Sigmoid colon (tissue), 7 donors: ENCODE data around the gene AK1. TPM values are rescaled to one million over a fixed set of nuclear protein-coding genes. Genes with fewer than 3 reads are reported as not detected.
A peak's percentile ranks its signal among the peaks of the same experiment; 100 is the strongest.

Experiments used
- DNase-seq: peaks from one replicate; pipeline ENCODE4 v3.0.0-alpha.2; 2019
- H3K27ac ChIP-seq, 4 donors: fragments of 200-600 bp; sonication (generic); one replicate each; pipeline ENCODE4 v1.5.1; 2016 to 2019; ENCODE audit warnings: mild to moderate bottlenecking in 1 of 4
- H3K27me3 ChIP-seq, 3 donors: fragments of 200-600 bp; sonication (generic); one replicate each; pipeline ENCODE4 v1.5.1; 2019; ENCODE audit warnings: mild to moderate bottlenecking in 1 of 3
- H3K36me3 ChIP-seq, 4 donors: fragments of 200-600 bp; sonication (generic); one replicate each; pipeline ENCODE4 v1.5.1; 2016 to 2019
- H3K4me1 ChIP-seq, 4 donors: fragments of 200-600 bp; sonication (generic); one replicate each; pipeline ENCODE4 v1.5.1; 2017 to 2019
- H3K4me3 ChIP-seq, 4 donors: fragments of 200-600 bp; sonication (generic); one replicate each; pipeline ENCODE4 v1.5.1; 2017 to 2019; ENCODE audit warnings: mild to moderate bottlenecking in 2 of 4, moderate library complexity in 1 of 4
- H3K9me3 ChIP-seq, 4 donors: fragments of 200-600 bp in 3 of 4; sonication (generic) in 3 of 4; one replicate each; pipeline versions ENCODE4 v1.5.1 to v1.6.1; 2013 to 2019
- EP300 ChIP-seq, 4 donors: sonication (generic); formaldehyde crosslinking; IDR thresholded peaks; one replicate each; pipeline ENCODE4 v1.6.1; 2017; ENCODE audit warnings: antibody characterized with exemption in 4 of 4
- POLR2A ChIP-seq, 2 donors: fragments of 450-650 bp; IDR thresholded peaks; one replicate each; pipeline ENCODE4 v1.6.1; 2016; ENCODE audit warnings: antibody characterized with exemption in 2 of 2, mild to moderate bottlenecking in 2 of 2, moderate library complexity in 2 of 2
- POLR2AphosphoS5 ChIP-seq, 4 donors: sonication (generic); formaldehyde crosslinking; IDR thresholded peaks; one replicate each; pipeline ENCODE4 v1.6.1; 2017; ENCODE audit warnings: antibody characterized with exemption in 4 of 4
- WGBS, 2 donors: extraction: QIAGEN DNeasy Blood & Tissue Kit; methylation state at CpG; one replicate each; pipeline ENCODE4 v1.1.7; 2013; 5-methylcytosine and 5-hydroxymethylcytosine counted together
- intact Hi-C: fragments of 100-400 bp; cut with DNase I; formaldehyde crosslinking; loops from one replicate; pipeline ENCODE4 v1.15.1; 2023
- polyA plus RNA-seq, 3 donors: library from polyadenylated mRNA; stranded (reverse); fragments of 200-250 nt; gene quantifications; one replicate each; pipeline ENCODE4 v1.2.3, GENCODE V29; 2013
- total RNA-seq, 4 donors: library from RNA; depleted of rRNA; stranded (reverse); fragments of >200 nt; gene quantifications; one replicate each; pipeline ENCODE4 v1.1.0, GENCODE V29; 2016
- TF ChIP-seq, protein P1 (sequence below), 4 experiments: fragments of 450-650 bp in 3 of 4; fragments of 200-600 bp in 1 of 4; IDR thresholded peaks; one replicate each; pipeline ENCODE4 v1.5.1; 2016 to 2019; ENCODE audit warnings: antibody characterized with exemption in 4 of 4, mild to moderate bottlenecking in 3 of 4, moderate library complexity in 2 of 4
- donor health status: healthy with polysubstance abuse.
- donor health status: Bipolar disorder and iron deficiency.
- donor health status: healthy.

Gene AK1
- total and polyA plus RNA-seq, 7 donors: 28.8 to 254 (median 73.2) TPM

DNA sequence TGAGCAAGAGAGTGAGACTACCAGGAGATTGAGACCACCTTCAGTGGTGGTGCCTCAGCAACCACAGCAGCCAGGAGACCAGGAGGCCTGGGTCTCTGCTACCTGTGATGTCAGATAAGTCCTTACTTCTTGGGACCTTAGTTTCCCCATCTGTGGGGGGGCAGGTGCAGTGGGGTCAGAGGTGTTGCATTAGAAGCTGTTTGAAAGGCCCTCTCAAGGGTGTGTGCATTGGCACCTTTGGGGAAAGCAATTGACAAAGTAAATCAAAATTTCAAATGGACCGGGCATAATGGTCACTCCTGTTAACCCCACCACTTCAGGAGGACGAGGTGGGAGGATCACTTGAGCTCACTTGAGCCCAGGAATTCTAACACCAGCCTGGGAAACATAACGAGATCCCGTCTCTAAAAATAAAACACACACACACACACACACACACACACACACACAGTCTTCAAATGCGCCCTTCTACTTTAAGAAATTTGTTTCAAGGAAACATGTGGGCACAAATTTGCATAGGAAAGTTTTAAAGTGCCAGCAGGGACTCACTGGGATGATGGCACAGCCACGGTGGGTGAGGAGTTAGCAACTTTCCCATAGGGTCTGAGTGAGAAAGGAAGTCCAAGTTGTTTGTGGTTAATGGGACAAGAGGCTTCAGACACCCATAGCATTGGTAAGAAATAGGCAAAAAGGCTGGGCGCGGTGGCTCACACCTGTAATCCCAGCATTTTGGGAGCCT lies 1.3 kb upstream of the AK1 start:
- TF ChIP-seq EP300 (IDR thresholded peaks at IDR 0.05): no peak
- TF ChIP-seq POLR2A (IDR thresholded peaks at IDR 0.05): no peak
- TF ChIP-seq POLR2AphosphoS5 (IDR thresholded peaks at IDR 0.05): no peak
- TF ChIP-seq, protein P1, sequence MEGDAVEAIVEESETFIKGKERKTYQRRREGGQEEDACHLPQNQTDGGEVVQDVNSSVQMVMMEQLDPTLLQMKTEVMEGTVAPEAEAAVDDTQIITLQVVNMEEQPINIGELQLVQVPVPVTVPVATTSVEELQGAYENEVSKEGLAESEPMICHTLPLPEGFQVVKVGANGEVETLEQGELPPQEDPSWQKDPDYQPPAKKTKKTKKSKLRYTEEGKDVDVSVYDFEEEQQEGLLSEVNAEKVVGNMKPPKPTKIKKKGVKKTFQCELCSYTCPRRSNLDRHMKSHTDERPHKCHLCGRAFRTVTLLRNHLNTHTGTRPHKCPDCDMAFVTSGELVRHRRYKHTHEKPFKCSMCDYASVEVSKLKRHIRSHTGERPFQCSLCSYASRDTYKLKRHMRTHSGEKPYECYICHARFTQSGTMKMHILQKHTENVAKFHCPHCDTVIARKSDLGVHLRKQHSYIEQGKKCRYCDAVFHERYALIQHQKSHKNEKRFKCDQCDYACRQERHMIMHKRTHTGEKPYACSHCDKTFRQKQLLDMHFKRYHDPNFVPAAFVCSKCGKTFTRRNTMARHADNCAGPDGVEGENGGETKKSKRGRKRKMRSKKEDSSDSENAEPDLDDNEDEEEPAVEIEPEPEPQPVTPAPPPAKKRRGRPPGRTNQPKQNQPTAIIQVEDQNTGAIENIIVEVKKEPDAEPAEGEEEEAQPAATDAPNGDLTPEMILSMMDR (IDR thresholded peaks at IDR 0.05): no peak
- Histone ChIP-seq H3K36me3 (no peaks in the 10 kb centered on the region), H3K27me3 (no peaks in the 10 kb centered on the region), H3K4me1 (peaks cover 0 to 47% (median 44%) of the 10 kb centered on the region in 4 donors), H3K4me3 (no peak overlapping the region), H3K9me3 (no peaks in the 10 kb centered on the region), H3K27ac (peak overlapping the region in 2 of 4 donors; percentile 82 to 87)
- no peak for DNase-seq
- intact Hi-C loops: loop anchor here (1.0 to 5.0 kb wide), 2 partner anchors 18 to 38 kb away; partner anchors contain the start of gene ST6GALNAC4
- WGBS, 2 donors: 49 to 62% methylated on average over 8 of the region's 8 CpGs

DNA sequence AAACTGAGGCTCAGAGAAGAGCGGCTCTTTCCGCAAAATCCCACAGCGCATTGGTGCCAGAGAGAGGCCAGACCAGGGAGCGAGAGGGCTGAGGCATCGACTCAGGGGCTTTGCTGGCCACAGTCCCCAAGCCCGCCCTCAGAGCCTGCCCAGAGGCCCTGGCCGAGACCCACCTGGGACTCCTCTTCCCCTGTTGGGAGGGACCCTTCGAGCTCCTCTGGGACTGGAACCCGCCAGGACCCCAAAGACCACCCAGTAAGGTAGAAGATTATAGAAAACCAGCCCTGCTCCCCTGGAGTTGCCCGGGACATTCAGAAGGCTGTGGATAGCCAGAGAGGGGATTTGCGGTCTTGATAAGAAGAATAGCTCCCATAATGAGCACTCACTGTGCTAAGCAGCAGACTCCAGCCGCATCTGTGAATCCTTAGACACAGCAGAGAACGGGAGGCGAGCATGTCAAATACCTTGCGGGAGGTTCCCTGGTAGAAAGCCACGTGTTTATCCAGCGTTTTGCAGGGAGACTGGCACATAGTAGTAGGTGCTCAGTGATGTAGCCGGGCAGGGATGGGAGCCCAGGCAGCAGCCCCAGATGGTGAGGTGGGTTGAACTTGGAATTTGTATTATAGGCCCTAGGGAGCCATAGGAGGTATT lies 651 bp upstream of the AK1 start:
- H3K27ac ChIP-seq: peak overlapping the region; percentile 82 to 87 (median 84)
- intact Hi-C loops: loop anchor here (1.0 to 5.0 kb wide), 2 partner anchors 19 to 39 kb away; partner anchors contain the start of gene ST6GALNAC4
- H3K9me3 ChIP-seq: no peaks in the 10 kb centered on the region
- H3K4me1 ChIP-seq: peaks cover 0 to 54% (median 50%) of the 10 kb centered on the region in 4 donors
- WGBS, 2 donors: 42 to 67% methylated on average over 18 of the region's 18 CpGs
- TF ChIP-seq, protein P1 (IDR thresholded peaks at IDR 0.05): no peak
- no peak for TF ChIP-seq EP300 (IDR thresholded peaks at IDR 0.05)
- no peak for TF ChIP-seq POLR2A (IDR thresholded peaks at IDR 0.05)
- no peak for TF ChIP-seq POLR2AphosphoS5 (IDR thresholded peaks at IDR 0.05)
- H3K4me3 ChIP-seq: peak overlapping the region; percentile 45 to 74 (median 62)
- H3K27me3 ChIP-seq: no peaks in the 10 kb centered on the region
- H3K36me3 ChIP-seq: no peaks in the 10 kb centered on the region
- DNase-seq: peak; percentile 64

DNA sequence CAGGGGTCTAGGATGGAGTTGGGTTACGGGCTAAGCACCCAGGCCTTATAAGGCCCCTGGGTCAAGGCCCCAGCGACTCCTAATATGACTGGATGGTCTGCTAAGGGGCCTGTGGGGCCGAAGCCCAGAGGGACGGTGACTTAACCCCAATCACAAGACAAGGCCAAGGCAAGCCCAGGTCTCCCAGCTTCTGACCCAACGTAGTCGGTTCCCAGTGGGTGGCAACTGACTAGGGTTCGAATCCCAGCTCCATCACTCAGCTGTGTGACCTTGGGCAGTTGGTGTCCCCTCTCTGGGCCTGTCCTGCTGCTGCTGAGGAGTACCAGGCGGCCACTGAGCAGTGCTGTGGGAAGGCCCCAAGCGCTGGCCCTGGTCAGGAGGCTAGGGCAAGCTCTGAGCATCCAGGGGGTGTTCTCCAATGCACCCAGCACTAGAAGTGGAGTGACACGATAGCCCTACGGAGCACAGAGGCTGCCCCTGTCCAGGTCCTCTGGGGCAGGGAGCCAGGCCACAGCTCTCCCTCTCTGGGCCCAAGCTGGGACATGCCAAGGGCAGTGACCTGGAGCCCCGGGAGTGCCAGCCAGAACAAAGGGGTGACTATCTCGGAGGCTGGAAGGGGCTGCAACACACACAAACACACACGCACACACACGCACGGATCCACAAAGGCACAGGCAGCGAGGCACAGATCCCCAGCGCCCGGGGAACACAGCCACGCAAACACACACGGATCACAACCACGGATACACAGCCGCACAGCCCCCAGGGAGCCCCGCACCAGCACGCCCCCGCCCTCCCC lies 512 bp downstream of the AK1 start:
- DNase-seq: peak; percentile 78
- TF ChIP-seq EP300 (IDR thresholded peaks at IDR 0.05) (no peak), POLR2AphosphoS5 (IDR thresholded peaks at IDR 0.05) (no peak), POLR2A (IDR thresholded peaks at IDR 0.05) (no peak)
- TF ChIP-seq, protein P1 (IDR thresholded peaks at IDR 0.05): no peak
- Histone ChIP-seq H3K36me3 (peaks cover 0 to 11% (median 5%) of the 10 kb centered on the region in 4 donors), H3K4me1 (peaks cover 0 to 56% (median 52%) of the 10 kb centered on the region in 4 donors), H3K4me3 (peak overlapping the region; percentile 45 to 74 (median 62)), H3K27ac (peak overlapping the region; percentile 82 to 87 (median 84)), H3K27me3 (no peaks in the 10 kb centered on the region), H3K9me3 (no peaks in the 10 kb centered on the region)
- 36 to 42% methylated on average over 26 of the region's 26 CpGs for WGBS, 2 donors
- intact Hi-C loops: loop anchor here (5.0 kb wide), 1 partner anchor 40 kb away; the partner anchor contains the start of gene ST6GALNAC4

DNA sequence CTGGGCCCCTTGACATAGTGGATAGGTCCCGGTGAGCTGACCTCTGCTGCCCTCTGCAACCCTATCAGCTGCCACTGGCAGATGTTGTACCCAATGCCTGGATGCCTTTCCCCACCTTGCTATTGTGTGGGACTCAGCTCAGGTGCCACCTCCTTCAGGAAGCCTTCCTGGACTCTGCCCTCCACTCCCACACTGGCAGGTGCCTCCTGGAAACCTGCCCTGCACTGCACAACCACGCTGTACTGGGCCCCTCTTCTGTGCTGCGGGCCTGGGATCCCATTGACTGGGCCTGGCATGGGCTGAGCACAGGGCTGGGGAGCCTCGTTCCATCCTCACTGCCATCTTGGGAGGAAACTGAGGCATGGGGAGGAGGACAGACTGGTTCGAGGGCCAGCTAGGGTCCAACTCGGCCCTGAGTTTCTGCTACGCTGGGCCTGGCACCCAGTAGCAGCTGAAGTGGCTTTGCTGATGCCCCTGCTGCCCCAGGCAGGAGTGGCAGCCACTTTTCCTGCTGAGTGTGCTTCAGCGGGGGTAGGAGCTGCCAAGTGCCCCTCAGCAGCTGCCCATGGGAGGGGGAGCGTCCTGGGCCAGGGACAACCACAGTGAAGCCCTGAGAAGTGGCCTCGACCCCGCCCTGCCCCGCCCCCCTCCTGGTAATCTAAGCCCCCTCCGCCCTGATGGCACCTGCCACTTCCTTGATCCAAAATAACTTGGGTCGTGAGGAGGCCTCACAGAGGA lies 1.3 kb downstream of the AK1 start:
- Histone ChIP-seq H3K27me3 (no peaks in the 10 kb centered on the region), H3K36me3 (peaks cover 0 to 19% (median 8%) of the 10 kb centered on the region in 4 donors), H3K27ac (peak overlapping the region; percentile 82 to 87 (median 84)), H3K9me3 (no peaks in the 10 kb centered on the region), H3K4me1 (peaks cover 0 to 56% (median 52%) of the 10 kb centered on the region in 4 donors), H3K4me3 (peak overlapping the region in 3 of 4 donors; percentile 52 to 74 (median 72))
- 53 to 78% methylated on average over 14 of the region's 14 CpGs for WGBS, 2 donors
- no peak for DNase-seq
- TF ChIP-seq POLR2AphosphoS5 (IDR thresholded peaks at IDR 0.05): no peak
- intact Hi-C loops: loop anchor here (5.0 kb wide), 1 partner anchor 41 kb away; the partner anchor contains the start of gene ST6GALNAC4
